ENCODE measurements around the gene ABCA4. TPM values are rescaled to one million over a fixed set of nuclear protein-coding genes. Genes with fewer than 3 reads are reported as not detected.

ABCA4 gene
- total RNA-seq, 4 donors from 2014 or later = 0.19 to 1.7 (median 0.45) TPM

DNA sequence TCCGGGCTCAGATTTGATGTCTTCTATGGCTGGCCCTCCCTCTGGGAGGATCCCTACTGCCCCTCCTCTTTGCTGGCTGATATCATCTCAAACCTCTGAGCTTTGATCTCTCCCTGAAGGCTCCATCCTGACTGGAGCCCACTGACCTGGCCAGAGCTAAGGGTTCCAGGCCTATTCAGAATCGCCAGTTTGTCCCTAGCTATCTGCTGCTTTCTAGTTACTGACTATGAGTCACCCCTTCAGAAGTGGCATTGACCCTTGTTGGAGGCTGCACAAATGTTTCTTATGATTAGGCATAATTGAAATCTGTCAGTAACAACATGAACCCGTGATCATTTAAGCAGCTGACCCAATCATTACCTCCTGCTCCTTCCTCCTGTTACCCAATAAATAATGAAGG is 87.1 kb downstream of the ABCA4 start:
- intact Hi-C loops (cut with DNase I) = no loop called here
- DNase-seq (ENCODE audit: extremely low spot score) = no peak
- H3K4me1 ChIP-seq = peaks cover 0 to 4% (median 2%) of the 10 kb centered on the region in 4 donors
- no peak overlapping the region for H3K4me3 ChIP-seq
- TF ChIP-seq, protein P1, sequence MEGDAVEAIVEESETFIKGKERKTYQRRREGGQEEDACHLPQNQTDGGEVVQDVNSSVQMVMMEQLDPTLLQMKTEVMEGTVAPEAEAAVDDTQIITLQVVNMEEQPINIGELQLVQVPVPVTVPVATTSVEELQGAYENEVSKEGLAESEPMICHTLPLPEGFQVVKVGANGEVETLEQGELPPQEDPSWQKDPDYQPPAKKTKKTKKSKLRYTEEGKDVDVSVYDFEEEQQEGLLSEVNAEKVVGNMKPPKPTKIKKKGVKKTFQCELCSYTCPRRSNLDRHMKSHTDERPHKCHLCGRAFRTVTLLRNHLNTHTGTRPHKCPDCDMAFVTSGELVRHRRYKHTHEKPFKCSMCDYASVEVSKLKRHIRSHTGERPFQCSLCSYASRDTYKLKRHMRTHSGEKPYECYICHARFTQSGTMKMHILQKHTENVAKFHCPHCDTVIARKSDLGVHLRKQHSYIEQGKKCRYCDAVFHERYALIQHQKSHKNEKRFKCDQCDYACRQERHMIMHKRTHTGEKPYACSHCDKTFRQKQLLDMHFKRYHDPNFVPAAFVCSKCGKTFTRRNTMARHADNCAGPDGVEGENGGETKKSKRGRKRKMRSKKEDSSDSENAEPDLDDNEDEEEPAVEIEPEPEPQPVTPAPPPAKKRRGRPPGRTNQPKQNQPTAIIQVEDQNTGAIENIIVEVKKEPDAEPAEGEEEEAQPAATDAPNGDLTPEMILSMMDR (IDR thresholded peaks at IDR 0.05) = no peak
- TF ChIP-seq POLR2A (IDR thresholded peaks at IDR 0.05; ENCODE audit: low read depth) = no peak
- H3K9me3 ChIP-seq = no peaks in the 10 kb centered on the region
- 98% methylated on average over 3 of the region's 3 CpGs for WGBS
- no peak overlapping the region for H3K27ac ChIP-seq (replicated peaks in 1 of 4)
- peaks cover 0 to 3% (median 0%) of the 10 kb centered on the region in 4 donors for H3K27me3 ChIP-seq
- no peaks in the 10 kb centered on the region for H3K36me3 ChIP-seq

DNA sequence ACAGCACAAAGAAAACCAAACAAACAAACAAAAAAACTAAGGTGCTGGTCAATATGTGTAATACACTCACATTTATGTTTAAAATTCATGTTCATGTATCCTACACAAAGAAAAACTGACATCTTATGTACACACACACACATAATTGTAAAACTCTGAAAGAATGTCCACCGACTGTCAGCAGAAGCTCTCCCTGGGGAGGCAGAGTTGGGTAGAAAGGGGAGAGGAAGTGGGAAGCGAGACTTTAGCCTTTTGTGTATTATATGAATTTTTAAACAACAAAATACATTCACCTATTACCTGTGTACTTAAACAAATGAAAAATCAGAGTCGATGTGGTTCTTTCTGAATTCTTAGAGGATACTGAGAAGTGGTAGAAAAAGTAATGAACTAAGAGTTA is 88.3 kb downstream of the ABCA4 start:
- no peak for DNase-seq (ENCODE audit: extremely low spot score)
- 83% methylated on average over 3 of the region's 3 CpGs for WGBS
- TF ChIP-seq EP300 (IDR thresholded peaks at IDR 0.05) = no peak
- TF ChIP-seq, protein P1 (IDR thresholded peaks at IDR 0.05) = no peak
- Histone ChIP-seq H3K27me3 (peaks cover 0 to 3% (median 0%) of the 10 kb centered on the region in 4 donors), H3K9me3 (no peaks in the 10 kb centered on the region), H3K4me1 (peaks cover 0 to 2% (median 0%) of the 10 kb centered on the region in 4 donors), H3K36me3 (no peaks in the 10 kb centered on the region), H3K27ac (replicated peaks in 1 of 4) (no peak overlapping the region), H3K4me3 (no peak overlapping the region)
- intact Hi-C loops (cut with DNase I) = no loop called here

- intact Hi-C loops (cut with DNase I) = no loop called here
Observed at GRCh38 chr1:94031591-94031990, 89.4 kb downstream of the ABCA4 start.

DNA sequence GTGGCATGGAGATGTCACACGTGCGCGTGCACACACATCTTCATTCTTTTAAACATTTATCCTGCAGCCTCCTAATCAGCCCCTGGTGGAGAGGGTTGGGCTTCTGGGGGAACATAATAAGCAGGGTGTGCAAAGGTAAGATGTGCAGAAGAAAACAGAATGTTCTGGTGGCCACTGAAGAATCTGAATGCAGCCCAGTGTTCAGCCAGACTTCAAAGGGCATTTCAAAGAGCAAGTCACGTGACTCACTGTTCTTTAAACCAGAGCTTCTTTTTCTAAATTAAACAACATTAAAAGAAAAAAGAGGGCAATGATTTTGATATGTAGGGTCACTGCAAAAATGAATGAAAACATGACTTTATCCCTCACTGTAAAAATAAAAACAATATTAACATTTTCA is 89.8 kb downstream of the ABCA4 start:
- intact Hi-C loops (cut with DNase I) = no loop called here
- Histone ChIP-seq H3K4me1 (peaks cover 0 to 2% (median 0%) of the 10 kb centered on the region in 4 donors), H3K4me3 (no peak overlapping the region), H3K36me3 (no peaks in the 10 kb centered on the region), H3K9me3 (no peaks in the 10 kb centered on the region), H3K27ac (replicated peaks in 1 of 4) (no peak overlapping the region), H3K27me3 (peaks cover 0 to 3% (median 0%) of the 10 kb centered on the region in 4 donors)
- 87% methylated on average over 4 of the region's 4 CpGs for WGBS
- DNase-seq (ENCODE audit: extremely low spot score) = no peak
- TF ChIP-seq EP300 (IDR thresholded peaks at IDR 0.05) = no peak
- no peak for TF ChIP-seq POLR2AphosphoS5 (IDR thresholded peaks at IDR 0.05)
- TF ChIP-seq POLR2A (IDR thresholded peaks at IDR 0.05; ENCODE audit: low read depth) = no peak
- TF ChIP-seq, protein P1 (IDR thresholded peaks at IDR 0.05) = no peak

More at GRCh38 chr1:94031591-94031990, 89.4 kb downstream of the ABCA4 start:
- Histone ChIP-seq H3K27ac (replicated peaks in 1 of 4) (no peak overlapping the region), H3K4me1 (no peaks in the 10 kb centered on the region), H3K27me3 (peaks cover 0 to 3% (median 0%) of the 10 kb centered on the region in 4 donors), H3K9me3 (no peaks in the 10 kb centered on the region), H3K36me3 (no peaks in the 10 kb centered on the region), H3K4me3 (no peak overlapping the region)
- WGBS = 86% methylated on average over 8 of the region's 9 CpGs
- no peak for TF ChIP-seq POLR2A (IDR thresholded peaks at IDR 0.05; ENCODE audit: low read depth)
- TF ChIP-seq, protein P1 (IDR thresholded peaks at IDR 0.05) = no peak
- TF ChIP-seq EP300 (IDR thresholded peaks at IDR 0.05) = no peak
- no peak for TF ChIP-seq POLR2AphosphoS5 (IDR thresholded peaks at IDR 0.05)
- no peak for DNase-seq (ENCODE audit: extremely low spot score)

Data from esophagus muscularis mucosa (tissue), 4 donors.